GM10266 (cell line): Measurements from ENCODE around the gene ATP8B1.

Source experiments
- DNase-seq: peaks from one replicate; pipeline ENCODE4 v3.0.0; 2012; ENCODE audit errors: extremely low spot score
- CTCF ChIP-seq: IDR thresholded peaks from 2 replicates; pipeline ENCODE4 v1.5.1; 2012; ENCODE audit warnings: mild to moderate bottlenecking, low read depth; ENCODE audit not compliant: control insufficient read depth, insufficient read depth; ENCODE audit errors: missing control alignments

ATP8B1 gene

GRCh38 chr18:57674891-57675290 is 128.2 kb downstream of the ATP8B1 start:
- no peak for TF ChIP-seq CTCF
- no peak for DNase-seq

- no peak for TF ChIP-seq CTCF
- DNase-seq, result no peak
These were observed 133.1 kb downstream of the ATP8B1 start for GRCh38 chr18:57670046-57670445.

DNA sequence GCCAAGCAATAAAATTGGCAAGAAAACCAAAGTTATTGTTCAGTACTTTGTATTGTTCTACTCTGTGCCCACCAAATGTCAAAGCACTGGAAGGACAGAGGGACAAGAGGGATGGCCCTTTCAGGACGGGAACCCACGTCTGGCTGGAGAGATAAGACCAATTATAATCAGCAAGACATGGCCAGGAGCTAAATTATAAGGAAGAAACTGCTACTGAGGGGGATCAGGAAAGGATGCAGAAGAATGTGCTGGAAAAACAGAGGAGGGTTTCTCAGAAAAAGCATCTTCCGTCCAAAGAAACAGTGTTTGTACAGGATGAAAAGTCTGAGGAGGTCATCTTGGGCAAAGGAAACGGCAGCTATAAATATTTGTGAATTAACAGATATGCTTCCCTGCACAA is 135.1 kb downstream of the ATP8B1 start:
- DNase-seq, result no peak
- TF ChIP-seq CTCF, result no peak

GRCh38 chr18:57666818-57667497 is 136.2 kb downstream of the ATP8B1 start:
- no peak for TF ChIP-seq CTCF
- DNase-seq, result no peak

- DNase-seq, result no peak
- no peak for TF ChIP-seq CTCF
These were observed 138.4 kb downstream of the ATP8B1 start for GRCh38 chr18:57664568-57665165.

DNA sequence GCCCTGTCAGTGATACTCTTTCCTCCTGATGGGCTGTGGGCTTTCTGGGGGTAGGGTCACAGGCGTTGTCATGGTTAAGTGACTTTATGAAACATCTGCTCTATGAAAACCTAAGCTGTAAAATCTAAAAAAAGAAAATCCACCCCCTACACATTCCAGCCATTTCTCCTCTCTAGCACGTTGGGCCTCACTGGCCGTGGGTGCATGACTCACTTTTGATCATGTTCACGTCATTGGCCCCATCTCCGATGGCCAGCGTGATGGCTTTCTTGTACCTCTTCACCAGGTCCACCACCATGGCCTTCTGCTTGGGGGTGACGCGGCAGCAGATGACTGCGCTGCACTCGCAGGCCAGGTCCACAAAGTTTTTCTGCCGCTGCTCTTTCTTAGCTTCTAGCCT is 142.2 kb downstream of the ATP8B1 start:
- no peak for DNase-seq

More for the DNA sequence above, 142.2 kb downstream of the ATP8B1 start:
- TF ChIP-seq CTCF, result no peak
